ENCODE results near the gene SMARCB1.

The SMARCB1 gene

DNA sequence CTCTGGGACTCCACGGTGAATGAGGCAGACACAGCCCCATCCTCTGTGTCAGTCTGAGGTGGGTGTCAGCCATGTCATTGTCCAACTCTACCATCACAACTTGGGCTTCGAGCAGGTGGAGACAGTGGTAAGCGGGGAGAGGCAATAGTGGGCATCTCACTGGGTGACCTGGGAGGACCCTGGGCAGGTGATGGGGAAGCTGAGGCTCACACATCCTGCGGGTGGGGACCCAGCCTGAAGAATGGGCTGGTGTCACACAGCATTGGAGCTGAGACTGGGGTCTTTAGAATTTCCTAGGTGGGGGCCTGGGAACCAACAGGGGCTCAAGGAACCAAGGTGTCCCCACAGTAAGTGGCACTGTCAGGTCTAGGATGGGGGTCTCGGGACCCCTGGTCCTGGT is 7.0 kb upstream of the SMARCB1 start:
- TF ChIP-seq, protein P1, sequence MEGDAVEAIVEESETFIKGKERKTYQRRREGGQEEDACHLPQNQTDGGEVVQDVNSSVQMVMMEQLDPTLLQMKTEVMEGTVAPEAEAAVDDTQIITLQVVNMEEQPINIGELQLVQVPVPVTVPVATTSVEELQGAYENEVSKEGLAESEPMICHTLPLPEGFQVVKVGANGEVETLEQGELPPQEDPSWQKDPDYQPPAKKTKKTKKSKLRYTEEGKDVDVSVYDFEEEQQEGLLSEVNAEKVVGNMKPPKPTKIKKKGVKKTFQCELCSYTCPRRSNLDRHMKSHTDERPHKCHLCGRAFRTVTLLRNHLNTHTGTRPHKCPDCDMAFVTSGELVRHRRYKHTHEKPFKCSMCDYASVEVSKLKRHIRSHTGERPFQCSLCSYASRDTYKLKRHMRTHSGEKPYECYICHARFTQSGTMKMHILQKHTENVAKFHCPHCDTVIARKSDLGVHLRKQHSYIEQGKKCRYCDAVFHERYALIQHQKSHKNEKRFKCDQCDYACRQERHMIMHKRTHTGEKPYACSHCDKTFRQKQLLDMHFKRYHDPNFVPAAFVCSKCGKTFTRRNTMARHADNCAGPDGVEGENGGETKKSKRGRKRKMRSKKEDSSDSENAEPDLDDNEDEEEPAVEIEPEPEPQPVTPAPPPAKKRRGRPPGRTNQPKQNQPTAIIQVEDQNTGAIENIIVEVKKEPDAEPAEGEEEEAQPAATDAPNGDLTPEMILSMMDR (conservative IDR thresholded peaks at IDR 0.05; ENCODE audit: control insufficient read depth, insufficient read depth, low read depth, low read length), result no peak
- H3K4me3 ChIP-seq (ENCODE audit: control insufficient read depth, low read depth, low read length), result no peak overlapping the region
- DNase-seq (ENCODE audit: low read depth), result no peak

DNA sequence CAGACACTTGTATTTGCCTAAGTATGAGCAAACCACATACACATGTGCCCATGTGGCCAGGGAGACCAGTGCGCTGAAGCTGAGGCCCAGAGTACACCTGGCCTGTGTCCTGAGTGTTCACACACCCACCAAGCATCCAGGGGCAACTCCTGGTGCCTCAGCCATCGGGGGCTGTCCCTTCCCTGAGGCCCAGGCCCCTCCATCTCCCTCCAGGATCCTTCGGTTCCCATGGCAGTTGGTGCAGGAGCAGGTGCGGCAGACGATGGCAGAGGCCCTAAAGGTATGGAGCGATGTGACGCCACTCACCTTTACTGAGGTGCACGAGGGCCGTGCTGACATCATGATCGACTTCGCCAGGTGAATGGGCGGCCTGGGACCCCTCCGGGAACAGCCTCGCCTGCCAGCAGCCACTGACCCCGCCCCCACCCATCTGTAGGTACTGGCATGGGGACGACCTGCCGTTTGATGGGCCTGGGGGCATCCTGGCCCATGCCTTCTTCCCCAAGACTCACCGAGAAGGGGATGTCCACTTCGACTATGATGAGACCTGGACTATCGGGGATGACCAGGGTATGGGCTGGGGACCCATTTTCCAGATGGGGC is 6.5 kb upstream of the SMARCB1 start:
- TF ChIP-seq, protein P1 (conservative IDR thresholded peaks at IDR 0.05; ENCODE audit: control insufficient read depth, insufficient read depth, low read depth, low read length), result no peak
- DNase-seq (ENCODE audit: low read depth), result no peak
- no peak overlapping the region for H3K4me3 ChIP-seq (ENCODE audit: control insufficient read depth, low read depth, low read length)

DNA sequence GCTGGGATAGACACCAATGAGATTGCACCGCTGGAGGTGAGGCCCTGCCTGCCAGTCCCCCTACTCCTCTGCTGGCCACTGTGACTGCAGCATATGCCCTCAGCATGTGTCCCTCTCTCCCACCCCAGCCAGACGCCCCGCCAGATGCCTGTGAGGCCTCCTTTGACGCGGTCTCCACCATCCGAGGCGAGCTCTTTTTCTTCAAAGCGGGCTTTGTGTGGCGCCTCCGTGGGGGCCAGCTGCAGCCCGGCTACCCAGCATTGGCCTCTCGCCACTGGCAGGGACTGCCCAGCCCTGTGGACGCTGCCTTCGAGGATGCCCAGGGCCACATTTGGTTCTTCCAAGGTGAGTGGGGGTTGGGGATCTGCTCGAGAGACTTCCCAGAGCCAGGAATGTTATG is 5.7 kb upstream of the SMARCB1 start:
- TF ChIP-seq, protein P1 (conservative IDR thresholded peaks at IDR 0.05; ENCODE audit: control insufficient read depth, insufficient read depth, low read depth, low read length), result no peak

DNA sequence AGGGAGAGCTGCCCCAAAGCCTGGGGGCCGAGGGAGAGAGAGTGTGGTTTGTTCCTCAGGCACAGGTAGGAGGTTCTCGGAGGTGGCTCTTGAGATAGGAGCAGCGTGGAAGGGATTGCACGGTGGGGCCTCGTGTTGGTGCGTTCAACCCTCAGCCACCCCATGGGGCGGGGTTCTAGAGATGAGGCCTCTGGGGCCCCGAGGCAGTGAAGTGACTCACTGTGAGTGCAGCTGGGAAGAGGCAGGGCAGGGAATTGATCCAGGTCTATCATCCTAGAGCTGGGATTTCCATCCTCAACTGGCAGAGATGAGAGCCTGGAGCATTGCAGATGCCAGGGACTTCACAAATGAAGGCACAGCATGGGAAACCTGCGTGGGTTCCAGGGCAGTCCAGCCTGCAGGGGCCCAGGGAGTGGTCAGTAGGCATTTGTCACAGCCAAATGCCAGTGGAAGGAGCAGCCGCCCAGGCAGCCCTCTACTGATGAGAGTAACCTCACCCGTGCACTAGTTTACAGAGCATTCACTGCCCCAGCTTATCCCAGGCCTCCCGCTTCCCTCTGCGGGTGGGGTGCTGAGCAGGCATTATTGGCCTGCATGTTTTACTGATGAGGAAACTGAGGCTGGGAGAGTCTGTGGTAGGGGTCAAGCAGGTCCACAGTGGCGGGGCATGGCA is 5.1 kb upstream of the SMARCB1 start:
- H3K4me3 ChIP-seq (ENCODE audit: control insufficient read depth, low read depth, low read length), result no peak overlapping the region
- TF ChIP-seq, protein P1 (conservative IDR thresholded peaks at IDR 0.05; ENCODE audit: control insufficient read depth, insufficient read depth, low read depth, low read length), result no peak
- DNase-seq (ENCODE audit: low read depth), result peak; percentile 60

More for the DNA sequence above, 5.7 kb upstream of the SMARCB1 start:
- DNase-seq (ENCODE audit: low read depth), result no peak
- H3K4me3 ChIP-seq (ENCODE audit: control insufficient read depth, low read depth, low read length), result no peak overlapping the region

DNA sequence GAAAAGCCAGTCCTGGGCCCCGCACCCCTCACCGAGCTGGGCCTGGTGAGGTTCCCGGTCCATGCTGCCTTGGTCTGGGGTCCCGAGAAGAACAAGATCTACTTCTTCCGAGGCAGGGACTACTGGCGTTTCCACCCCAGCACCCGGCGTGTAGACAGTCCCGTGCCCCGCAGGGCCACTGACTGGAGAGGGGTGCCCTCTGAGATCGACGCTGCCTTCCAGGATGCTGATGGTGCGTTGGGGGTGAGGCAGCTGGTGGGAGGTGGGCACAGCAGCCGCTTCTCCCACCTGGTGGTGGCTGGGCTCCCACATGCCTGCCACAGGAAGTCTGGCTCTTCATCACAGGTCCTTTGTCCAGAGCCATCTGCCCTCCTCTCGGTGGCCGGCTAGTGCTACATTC is 4.5 kb upstream of the SMARCB1 start:
- TF ChIP-seq, protein P1 (conservative IDR thresholded peaks at IDR 0.05; ENCODE audit: control insufficient read depth, insufficient read depth, low read depth, low read length), result no peak
- no peak for DNase-seq (ENCODE audit: low read depth)
- no peak overlapping the region for H3K4me3 ChIP-seq (ENCODE audit: control insufficient read depth, low read depth, low read length)

DNA sequence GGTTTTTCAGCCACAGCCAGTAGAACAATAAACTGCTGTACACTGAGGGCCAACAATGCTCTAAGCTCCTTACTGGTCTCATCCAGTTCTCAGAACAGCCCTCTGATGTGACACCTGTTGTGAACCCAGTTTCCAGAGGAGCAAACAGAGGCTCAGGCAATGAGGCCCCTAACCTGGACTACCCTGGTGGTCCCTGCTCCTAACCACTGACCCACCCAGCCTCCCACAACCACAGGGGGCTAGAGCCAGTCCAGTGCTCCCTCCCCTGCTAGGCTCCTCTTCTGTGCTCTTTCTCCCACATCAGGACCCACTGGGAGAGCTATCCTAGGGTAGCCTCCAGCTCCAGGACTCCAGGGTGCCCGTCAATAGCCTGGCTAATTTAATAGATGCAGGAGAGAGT is 4.1 kb upstream of the SMARCB1 start:
- TF ChIP-seq, protein P1 (conservative IDR thresholded peaks at IDR 0.05; ENCODE audit: control insufficient read depth, insufficient read depth, low read depth, low read length), result no peak

More for the DNA sequence above, 4.1 kb upstream of the SMARCB1 start:
- no peak for DNase-seq (ENCODE audit: low read depth)
- H3K4me3 ChIP-seq (ENCODE audit: control insufficient read depth, low read depth, low read length), result no peak overlapping the region
